Measurements from ENCODE around the gene SDHB. TPM values are rescaled to one million over a fixed set of nuclear protein-coding genes. Genes with fewer than 3 reads are reported as not detected.

The SDHB gene
- total and polyA plus RNA-seq, 12 donors = 52.3 to 243 (median 152) TPM

Other genes with a start within 250 kb of the SDHB start
- 1,000 to 10,000 TPM in 4 of 9 donors, 100 to 1,000 TPM in 1, under 1 TPM in 3, not detected in 1; under 0.01 to 5,330 (median 1,268) TPM for gene RNU1-2, start 158.1 kb downstream of the SDHB start, total RNA-seq
- not detected for gene RNU1-2, start 158.1 kb downstream of the SDHB start, polyA plus RNA-seq
- gene CROCC, start 132.1 kb downstream of the SDHB start, total RNA-seq = 10 to 100 TPM in 7 of 9 donors, 1 to 10 TPM in 2; 5.6 to 34.0 (median 18.0) TPM
- gene CROCC, start 132.1 kb downstream of the SDHB start, polyA plus RNA-seq = 100 to 1,000 TPM in 1 of 3 donors, 10 to 100 TPM in 1, 1 to 10 TPM in 1; 2.3 to 151 (median 58.7) TPM
- gene MFAP2, start 73.4 kb downstream of the SDHB start, total RNA-seq = 10 to 100 TPM in 1 of 9 donors, 1 to 10 TPM in 7, under 1 TPM in 1; 0.79 to 16.7 (median 4.3) TPM
- gene MFAP2, start 73.4 kb downstream of the SDHB start, polyA plus RNA-seq = 10 to 100 TPM in 2 of 3 donors, 1 to 10 TPM in 1; 2.1 to 17.7 (median 12.3) TPM
- 10 to 100 TPM in 8 of 9 donors, 1 to 10 TPM in 1; 6.0 to 82.4 (median 42.2) TPM for gene ATP13A2, start 42.1 kb downstream of the SDHB start, total RNA-seq
- 10 to 100 TPM; 11.8 to 51.9 (median 34.1) TPM for gene ATP13A2, start 42.1 kb downstream of the SDHB start, polyA plus RNA-seq
- under 1 TPM in 7 of 9 donors, not detected in 2; 0.28 to 0.88 (median 0.42) TPM for gene PADI2, start 65.4 kb upstream of the SDHB start, total RNA-seq
- gene PADI2, start 65.4 kb upstream of the SDHB start, polyA plus RNA-seq = under 1 TPM; 0.20 to 0.48 (median 0.46) TPM
- under 1 TPM in 1 of 9 donors, not detected in 8; 0.06 TPM for gene PADI1, start 151.1 kb upstream of the SDHB start, total RNA-seq
- gene PADI1, start 151.1 kb upstream of the SDHB start, polyA plus RNA-seq = under 1 TPM in 2 of 3 donors, not detected in 1; 0.08 to 0.10 TPM
- not detected for gene PADI3, start 195.1 kb upstream of the SDHB start, total RNA-seq
- gene PADI3, start 195.1 kb upstream of the SDHB start, polyA plus RNA-seq = not detected

Measured in adrenal gland (tissue), 12 donors.